ENCODE results near the gene SLCO2A1.

Gene SLCO2A1

DNA sequence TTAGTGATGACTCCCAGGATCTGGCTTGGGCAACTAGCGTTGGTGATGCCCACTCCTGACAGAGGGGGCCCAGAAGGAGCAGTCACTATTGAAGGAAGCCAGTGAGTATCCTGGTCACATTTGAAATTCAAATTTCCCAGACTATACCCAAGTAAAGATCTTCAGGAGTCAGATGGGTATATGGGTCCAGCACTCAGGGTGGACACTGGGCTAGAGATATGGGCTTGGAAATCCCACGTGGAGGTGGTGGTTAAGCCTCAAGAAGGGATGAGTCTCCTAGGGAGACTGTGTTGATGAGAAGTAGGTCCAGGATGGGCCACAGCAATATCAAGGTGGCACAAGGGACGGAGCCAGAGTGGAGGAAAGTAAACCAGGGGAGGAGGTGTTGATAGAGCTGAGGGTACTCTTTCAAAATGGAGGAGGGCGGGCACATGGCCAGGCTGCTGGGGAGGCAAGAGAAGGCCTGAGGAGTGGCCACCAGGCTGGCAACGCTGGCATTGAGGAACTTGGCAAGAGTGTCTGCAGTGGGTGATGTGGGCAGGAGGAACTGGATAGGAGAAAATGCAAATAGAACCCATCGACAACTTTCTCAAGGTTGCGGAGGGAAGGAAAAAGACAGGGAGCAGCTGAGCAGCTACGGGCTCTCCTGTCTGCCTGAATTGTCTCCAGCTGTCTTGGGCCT lies 3.7 kb upstream of the SLCO2A1 start:
- DNase-seq, result no peak

DNA sequence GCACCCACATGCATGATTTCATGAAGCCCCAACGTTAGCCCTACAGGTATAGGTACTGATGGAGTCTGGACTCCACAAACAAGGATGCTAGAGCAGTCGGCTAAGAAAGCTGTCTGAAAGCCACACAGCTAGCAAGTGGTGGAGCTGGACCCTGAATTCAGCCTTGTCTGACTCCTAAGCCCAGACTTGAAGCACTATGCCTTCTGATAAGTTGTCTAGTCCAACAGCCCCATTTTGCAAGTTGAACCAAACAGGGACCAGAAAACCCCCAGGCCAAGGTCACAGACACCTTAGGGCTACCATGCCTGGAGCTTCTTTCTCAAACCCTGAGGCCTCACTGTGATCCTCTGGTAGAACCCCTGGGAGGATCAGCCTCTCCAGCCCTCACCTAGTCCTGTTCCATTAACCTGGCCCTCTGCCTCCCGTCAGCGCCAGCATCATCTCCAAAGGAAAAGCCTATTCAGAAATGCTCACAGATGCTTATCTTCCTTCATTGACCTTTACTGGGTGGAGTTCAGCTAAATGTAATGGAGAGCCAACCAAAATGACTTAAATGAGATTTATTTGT lies 1.7 kb upstream of the SLCO2A1 start:
- DNase-seq, result no peak

DNA sequence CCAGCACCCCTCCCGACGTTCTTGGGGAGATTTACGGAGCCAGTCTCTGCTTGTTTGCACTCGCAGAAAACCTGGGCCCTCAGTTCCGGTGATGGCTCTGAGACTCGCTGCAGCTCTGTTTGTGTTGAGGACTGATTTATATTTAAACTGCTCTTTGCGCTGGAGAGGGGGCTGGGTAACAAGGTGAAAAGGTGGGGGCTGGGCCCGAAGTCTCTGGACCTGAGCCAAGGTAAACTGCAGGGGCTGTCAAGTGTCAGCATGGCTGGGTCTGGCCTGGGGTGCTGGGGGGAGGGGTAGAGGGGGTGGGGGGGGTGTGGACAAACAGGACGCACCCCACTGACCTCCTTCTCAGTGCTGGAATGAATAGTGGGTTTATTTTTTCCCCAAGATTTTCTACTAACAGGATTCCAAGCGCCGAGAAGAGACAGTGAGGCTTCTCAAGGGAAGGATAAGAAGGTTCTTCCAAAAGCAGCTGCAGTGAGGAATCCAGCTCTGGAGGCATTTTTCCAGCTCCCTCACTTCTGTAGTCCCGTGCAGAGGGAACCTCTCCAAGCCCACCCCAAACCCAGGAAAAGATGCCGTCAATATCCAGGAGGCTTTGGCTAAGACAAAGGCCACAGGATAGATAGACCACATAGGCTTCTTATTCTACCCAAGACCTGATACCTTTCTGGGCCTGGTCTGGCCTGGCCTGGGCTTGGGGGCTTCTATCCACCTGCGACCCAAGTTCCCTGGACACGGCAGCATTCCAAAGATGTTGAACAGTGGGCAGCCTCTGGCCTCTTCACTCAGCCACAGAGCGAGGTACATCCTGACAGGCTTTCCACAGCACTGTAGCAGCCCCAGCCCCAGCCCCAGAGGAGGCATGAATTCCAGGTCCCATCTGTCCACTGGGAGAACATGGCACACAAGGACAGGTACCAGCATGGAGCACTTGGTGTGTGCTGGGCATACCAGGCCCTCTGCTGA lies 938 bp upstream of the SLCO2A1 start:
- no peak for DNase-seq

DNA sequence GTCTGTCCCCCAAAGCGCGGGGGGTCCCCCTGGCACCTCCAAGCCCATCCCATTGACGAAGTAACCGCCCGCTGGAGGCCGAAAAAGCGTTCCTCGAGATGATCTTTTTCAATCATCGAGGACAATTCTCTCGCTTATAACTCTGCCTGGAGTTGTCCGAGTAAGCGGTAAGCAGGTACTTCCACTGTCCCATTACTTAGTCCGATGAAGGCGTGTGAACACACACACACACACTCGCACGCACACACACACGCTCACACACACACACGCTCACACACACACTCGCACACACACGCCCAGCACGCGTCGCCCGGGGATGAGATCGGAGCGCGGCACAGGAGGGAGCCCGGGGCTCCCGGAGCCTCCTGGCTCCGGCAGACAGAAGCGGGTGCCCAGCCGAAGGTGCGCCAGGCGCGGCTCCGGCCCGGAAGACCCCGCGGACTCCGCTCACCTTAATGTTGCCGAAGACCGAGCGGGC lies 430 bp downstream of the SLCO2A1 start:
- DNase-seq, result no peak

DNA sequence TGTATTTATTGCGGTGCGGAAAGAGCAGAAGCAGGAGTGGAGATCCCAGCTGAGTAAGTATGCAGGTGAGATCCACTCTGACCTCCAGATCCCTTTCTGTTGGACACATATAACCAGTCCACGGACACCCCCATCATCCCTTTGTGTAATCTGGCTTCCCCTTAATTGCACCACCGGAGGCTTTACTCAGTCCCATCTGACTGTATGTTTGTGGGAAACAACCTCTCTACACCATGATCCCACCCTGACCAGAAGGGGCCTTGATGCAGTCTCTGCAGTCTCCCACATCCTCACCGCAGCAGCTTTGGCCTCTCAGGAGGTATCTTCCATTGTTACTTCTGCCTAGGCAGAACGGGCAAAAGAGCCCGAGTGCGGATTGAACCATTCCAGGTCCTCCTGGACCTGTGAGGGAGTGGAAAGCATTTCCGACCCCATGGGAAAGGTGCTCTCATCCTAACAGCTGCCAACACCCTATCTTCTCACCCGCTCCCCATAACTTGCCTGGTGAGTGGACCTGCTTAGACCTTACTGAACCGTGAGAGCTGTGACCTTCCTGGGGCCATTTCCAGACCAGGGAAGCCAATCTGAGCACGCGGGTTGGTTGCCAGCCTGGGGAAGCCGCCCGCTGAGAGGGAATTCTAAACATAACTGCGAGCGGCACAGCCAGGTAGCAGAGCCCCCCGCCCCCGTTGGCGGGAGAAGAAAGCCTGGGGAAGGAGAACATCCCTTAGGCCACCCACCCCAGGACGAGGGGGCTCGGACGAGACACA lies 1.1 kb downstream of the SLCO2A1 start:
- no peak for DNase-seq

DNA sequence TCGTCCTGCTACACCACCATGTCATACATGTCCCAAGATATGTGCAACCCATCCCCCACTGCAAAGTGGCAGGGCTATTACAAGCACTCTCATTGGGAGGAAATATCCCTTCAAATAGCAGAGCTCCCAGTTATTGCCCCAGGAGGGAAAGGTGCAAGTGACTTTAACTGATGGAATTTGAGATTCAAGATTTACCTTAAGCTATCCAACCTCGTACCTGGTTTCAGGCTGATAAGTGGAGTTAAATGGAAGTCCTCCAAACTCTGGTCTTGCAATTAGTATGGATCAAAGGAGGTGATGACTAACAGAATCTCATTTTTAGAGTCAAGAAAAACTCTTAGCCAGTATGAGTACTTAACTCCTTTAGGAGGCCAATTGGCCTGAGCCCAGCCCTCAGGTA lies 2.1 kb downstream of the SLCO2A1 start:
- DNase-seq, result no peak

DNA sequence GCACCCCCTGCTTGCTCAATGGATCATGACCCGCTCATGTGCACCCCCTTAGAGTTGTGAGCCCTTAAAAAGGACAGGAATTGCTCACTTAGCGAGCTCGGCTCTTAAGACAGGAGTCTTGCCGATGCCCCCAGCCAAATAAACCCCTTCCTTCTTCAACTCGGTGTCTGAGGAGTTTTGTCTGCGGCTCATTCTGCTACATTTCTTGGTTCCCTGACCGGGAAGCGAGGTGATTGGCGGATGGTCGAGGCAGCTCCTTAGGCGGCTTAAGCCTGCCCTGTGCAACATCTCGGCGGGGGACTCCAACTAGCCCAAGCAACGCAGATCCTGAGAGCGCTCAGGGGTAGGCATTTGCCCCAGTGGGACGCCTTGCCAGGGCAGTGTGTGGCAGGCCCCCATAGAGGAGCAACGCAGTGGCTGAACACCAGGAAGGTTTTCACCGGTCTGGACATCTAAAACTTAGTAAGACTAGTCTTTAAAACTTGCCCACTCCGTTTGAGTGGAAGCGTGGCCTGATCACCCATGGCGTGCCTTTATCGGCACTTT lies 9.5 kb downstream of the SLCO2A1 start:
- DNase-seq, result no peak

DNA sequence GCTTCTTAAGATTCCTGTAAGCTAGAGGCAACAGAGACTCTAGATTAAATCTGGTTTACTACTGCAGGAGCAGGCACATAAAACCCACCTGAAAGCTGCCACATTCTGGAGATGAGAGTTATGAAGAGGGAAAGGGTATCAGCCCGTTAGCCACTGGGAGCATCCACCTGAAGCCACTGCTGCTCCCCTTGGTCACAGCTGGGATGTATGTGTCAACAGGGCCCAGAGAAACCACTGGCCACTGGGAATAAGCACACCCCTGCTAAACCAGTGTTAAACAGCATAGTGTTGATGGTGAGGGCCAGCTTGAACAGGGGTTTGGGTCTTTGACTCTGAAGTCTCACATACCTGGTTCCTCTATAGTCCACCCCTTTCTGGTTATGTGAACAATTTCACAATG lies 10.9 kb downstream of the SLCO2A1 start:
- DNase-seq, result no peak

DNA sequence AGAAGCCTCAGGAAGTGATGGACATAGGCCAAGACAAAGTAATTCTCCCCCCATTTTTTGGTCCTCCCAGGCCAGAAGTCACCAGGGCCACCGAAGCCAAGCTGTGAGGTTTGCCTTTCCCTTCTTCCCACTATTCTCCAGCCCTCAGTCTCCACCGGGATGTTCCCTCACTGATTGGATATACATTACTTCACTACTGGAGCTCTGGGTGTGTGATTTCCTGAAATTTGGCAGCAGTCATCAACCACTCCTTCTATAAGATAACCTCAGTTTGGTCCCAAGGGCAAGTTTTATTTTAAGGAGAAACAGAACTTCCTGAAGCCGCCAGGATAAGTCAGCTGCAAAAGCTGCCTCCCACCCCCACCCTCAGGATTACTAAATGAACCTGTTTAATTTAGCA lies 11.3 kb downstream of the SLCO2A1 start:
- no peak for DNase-seq

DNA sequence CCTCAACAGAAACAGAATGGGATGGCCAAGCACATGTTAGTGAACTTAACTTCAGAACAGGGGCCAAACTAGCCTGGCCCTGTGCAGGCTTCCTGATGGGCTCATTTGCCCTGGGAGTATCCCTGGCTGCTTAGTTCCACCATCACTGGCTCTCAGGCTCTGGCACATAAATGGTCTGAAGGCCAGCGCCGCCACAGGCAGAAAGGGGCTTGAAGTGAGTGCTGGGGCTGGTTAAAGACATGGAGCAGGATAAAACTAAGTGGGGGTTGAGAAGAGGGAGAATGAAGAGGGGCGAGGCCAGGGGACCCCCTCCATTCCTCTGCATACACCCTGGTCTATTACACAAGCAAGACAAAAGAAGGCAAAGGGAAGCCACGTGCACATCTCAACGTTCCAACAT lies 12.2 kb downstream of the SLCO2A1 start:
- no peak for DNase-seq

DNA sequence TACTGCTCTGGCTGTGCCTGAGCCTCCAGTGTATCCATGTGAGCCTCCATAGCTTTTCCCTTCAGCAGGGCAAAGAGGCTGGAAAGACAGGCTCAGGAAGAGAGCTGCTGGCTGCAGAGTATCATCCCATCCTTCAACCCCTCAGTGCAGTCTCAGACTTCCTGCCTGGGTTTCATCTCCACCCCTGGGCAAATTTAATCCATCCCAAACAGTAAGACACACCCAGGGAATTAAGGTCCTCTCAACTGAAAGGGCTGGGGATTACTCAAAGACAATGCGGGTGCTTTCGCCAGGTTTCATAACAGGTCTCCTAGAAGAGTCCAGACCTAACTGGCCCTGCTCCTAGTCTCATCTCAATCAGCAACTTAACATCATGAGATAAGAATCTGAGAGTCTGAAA lies 15.5 kb downstream of the SLCO2A1 start:
- no peak for DNase-seq

DNA sequence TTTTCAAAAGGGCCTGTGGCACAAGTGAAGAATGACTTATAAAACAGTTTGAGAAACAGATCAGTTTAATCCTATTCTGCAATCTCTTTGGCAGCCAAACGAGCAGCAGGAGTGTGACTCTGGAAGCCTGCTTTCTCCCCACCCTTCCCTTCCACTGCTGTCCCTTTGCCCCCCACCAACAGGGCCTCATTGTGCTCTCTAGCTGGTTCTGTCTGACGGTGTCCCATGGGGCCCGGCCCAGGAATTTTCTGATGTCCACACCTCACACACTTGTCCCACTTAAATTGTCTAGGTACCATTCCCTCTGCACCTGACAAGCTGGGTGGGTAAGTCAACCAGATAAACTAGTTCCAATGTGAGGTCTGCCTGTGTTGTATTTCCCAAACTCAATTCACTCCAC lies 16.4 kb downstream of the SLCO2A1 start:
- DNase-seq, result no peak

DNA sequence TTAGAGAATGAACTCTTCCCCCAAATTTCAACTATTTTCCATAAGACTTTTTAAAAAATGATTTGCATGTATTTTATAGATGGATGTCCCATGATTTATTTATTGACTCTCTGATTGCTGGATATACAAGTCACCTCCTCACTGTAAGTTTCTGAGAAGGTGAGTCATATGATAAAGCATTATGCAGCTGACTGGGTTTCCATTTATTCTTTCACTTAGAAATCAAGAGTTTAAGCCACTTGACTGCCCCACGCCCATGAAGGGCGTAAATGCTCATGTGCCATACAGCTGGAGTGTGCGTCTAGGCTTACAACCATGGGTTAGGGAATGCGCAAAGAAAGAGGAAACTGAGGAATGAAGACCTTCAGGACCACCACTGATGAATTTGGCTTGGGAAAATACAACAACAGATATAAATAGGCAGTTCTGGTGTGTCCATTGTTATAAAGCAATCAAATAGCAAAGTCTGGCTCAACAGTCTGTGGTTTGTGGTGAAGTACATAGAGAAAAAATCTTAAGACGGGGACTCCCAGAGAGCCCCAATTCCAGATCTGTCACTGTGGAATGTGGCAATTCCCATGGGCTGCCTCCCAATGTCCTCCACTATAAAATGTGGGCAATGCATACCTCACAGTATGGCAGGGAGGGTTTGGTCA lies 20.3 kb downstream of the SLCO2A1 start:
- DNase-seq, result no peak

DNA sequence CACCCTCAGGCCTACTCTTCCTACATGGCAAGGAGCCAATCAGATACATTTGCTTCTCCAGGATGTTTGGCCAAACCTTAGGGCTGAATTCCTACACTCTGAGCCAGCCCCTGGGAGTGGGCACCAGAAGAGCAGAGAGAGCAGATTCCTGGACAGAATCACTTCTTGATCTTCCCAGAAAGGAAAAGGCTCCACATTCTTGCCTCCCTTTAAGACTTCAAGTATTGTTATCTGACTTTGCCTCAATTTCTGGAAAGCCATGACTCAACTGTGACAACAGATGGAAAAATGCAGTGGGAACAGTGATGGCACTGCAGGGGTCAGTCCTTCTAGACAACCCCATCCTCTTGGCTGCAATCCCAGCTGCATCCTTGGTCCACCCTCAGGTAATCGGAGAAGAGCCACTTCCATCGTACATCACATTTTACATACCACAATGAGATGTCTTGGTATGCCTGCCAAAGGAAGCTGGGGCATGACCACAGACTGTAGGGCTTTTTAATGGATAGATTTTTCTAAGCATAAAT lies 21.0 kb downstream of the SLCO2A1 start:
- DNase-seq, result no peak

DNA sequence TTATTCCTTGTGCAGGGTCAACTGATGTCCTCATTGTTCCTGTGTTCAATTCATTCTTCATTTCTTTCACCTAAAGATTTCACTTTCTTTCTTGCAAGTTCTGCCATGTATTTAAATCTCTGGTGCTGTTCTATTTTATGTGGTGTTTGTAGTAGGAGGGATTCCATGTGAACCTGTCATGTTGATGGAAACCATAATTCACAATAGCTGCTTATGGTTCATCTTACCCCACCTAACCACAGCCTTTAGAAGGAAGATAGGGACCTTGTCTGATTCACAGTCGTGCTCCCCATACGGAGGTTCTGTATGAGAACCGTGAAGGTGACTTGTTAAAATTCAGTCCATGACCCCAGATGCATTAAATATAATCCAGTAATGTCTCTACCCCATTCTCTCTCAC lies 21.9 kb downstream of the SLCO2A1 start:
- DNase-seq, result no peak

DNA sequence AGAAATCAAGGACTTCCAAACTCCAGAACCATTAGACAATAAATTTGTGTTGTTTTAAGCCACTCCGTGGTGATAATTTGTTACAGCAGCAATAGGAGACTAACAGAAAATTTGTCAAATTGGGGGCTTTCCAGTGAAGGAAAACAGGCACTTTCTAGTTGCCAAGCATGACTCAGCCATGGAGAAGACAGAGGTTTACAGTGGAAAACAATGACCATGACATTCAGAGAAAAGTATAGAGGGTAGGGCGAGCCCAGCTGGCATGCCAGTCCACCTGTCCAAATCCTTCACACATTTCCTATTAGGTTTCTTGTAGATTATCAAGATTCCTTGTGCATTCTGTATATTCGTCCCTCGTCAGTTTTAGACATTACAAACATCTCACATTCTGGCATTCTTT lies 24.9 kb downstream of the SLCO2A1 start:
- DNase-seq, result no peak

DNA sequence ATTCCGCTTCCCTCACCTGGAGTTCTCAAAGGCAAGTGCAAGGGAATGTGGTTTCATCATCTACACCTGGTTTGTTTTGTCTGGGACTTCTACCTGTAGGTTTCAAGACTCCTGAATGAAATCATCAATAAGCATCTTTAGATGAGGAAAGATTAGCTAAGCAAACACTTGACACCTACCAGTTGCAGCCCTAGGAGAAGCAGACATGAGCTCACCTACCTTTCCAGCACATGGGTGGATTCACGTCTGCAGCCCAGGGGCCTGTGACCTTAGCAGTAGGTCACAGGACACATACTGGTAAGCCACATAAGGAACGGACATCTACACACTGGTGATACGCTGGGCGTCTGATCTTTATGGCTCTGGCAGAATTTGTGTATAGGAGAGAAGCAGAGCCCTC lies 26.7 kb downstream of the SLCO2A1 start:
- DNase-seq, result no peak

DNA sequence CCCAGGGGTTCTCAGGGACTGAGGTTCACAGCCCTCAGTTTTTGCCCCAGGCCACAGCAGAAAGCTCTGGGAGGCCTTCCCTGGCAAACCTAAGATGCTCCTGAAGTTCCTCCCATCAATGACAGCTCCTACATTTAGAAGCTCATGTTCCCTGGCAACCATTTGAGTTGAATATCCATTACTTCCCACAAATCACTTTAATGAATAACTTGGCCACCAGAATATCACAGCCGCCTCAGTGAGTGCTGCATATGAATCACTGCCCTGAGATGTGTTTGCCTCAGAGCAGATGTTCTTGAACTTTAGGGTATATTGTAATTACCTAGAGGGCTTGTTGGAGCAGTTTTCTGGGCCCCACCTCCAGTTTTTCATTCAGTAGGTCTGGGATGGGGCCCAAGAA lies 27.4 kb downstream of the SLCO2A1 start:
- no peak for DNase-seq

DNA sequence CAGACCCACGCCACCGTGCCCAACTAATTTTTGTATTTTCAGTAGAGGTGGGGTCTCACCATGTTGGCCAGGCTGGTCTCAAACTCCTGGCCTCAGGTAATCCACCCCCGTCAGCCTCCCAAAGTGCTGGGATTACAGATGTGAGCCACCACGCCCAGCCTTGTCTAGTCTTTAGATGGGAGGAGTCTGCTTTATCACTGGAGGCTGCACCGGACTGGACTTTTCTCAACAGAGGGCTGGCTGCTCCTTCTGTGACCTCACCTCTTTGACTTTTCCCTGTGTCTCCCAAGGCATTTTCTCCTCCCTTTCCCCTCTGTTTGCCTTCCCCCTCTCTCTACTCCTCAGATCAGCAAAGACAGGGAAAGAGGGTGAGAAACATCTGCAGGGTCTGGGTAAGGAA lies 28.5 kb downstream of the SLCO2A1 start:
- no peak for DNase-seq

DNA sequence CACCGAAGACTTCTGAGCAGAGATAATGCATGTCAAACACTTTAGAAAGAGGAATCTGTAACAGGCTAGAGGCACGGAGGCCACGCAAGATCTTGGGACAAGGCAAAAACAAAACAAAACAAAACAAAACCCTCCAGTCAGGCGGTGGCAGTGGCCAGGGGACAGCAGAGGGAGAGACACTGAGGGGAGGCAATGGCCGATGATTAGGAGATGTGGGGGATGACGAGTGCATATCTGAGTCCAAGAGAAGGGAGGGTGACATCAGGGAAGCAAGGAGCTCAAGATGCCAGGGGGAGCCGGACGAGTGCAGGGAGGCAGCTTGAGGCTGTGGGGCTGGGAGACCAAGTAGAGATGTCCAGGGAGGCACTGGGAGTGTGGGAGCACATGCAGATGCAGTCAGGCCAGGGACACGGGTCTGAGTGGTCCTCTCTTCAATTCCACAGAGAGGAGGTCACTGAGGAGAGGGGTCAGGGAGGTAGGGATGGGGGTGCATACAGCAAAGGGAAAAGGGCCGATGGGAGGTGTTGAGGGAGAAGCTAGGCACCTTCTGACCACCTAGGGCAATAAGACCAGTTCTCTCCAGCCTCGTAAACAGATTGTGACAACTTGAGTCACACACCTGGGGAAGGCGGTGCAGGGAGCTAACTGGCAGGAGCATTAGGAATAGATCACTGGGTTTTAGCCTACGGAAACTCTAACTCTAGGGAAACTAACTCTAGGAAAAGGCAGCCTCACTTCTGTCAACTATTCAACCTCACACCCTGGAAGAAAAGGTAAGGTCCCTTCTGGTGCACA lies 29.6 kb downstream of the SLCO2A1 start:
- DNase-seq, result no peak

DNA sequence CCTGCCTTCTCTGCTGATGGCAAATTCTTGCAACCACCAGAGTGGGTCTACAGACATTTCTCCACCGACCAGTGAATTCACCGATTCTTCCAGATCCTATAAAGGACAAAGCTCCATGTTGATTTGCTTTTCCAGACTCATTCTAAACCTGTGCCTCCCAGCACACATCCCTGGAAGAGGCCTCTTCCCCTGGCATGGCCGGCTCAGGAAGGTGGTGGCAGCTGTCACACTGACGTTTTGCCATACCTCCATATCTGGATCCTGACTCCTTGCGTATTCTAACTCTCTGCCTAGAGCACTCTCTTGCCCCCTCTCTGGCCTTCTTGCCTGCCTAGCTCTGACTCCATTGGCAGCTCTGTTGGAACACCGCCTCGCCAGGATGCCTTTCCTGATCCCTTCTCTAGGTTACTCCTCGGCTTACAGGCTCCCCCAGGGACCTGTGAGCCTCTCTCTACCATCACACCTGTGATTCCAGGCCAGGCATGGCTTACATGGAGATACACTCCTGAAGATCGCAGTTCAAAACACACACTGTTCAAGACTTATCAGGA lies 31.0 kb downstream of the SLCO2A1 start:
- no peak for DNase-seq

Data from T-helper 9 cell (primary cell).